Osteoblast (primary cell): ENCODE measurements around the gene MAGEF1. TPM values are rescaled to one million over a fixed set of nuclear protein-coding genes. Genes with fewer than 3 reads are reported as not detected.

Experiments used
- DNase-seq: peaks from one replicate; pipeline ENCODE4 v3.0.0; 2011; ENCODE audit warnings: low spot score, mixed read lengths; ENCODE audit not compliant: insufficient read length; ENCODE audit errors: missing footprints
- H2AFZ ChIP-seq: 2 replicates; pipeline ENCODE4 v1.6.0; 2011; ENCODE audit warnings: mild to moderate bottlenecking, low read length
- H3K27ac ChIP-seq: 2 replicates; pipeline ENCODE4 v1.5.1; 2011; ENCODE audit warnings: mild to moderate bottlenecking, low read depth, low read length, moderate library complexity
- H3K27me3 ChIP-seq: 2 replicates; pipeline ENCODE4 v1.6.0; 2012; ENCODE audit warnings: mild to moderate bottlenecking, control low read depth, inconsistent platforms, low read length, moderate library complexity; ENCODE audit not compliant: insufficient read depth
- H3K36me3 ChIP-seq: 2 replicates; pipeline ENCODE4 v1.5.1; 2011; ENCODE audit warnings: mild to moderate bottlenecking, low read length, control low read depth, moderate library complexity; ENCODE audit not compliant: insufficient read depth
- H3K4me1 ChIP-seq: 2 replicates; pipeline ENCODE4 v1.5.1; 2011; ENCODE audit warnings: mild to moderate bottlenecking, low read length, control low read depth, moderate library complexity; ENCODE audit not compliant: insufficient read depth
- H3K4me2 ChIP-seq: 2 replicates; pipeline ENCODE4 v1.6.0; 2011; ENCODE audit warnings: mild to moderate bottlenecking, low read length; ENCODE audit not compliant: insufficient read depth
- H3K4me3 ChIP-seq: fragments of 200-600 bp; sonication (generic); 3 replicates; pipeline ENCODE4 v1.5.1; 2012; ENCODE audit warnings: mild to moderate bottlenecking, low read length, inconsistent platforms; ENCODE audit not compliant: insufficient read depth
- H3K79me2 ChIP-seq: 2 replicates; pipeline ENCODE4 v1.6.0; 2012; ENCODE audit warnings: mild to moderate bottlenecking, low read length, control low read depth, inconsistent platforms; ENCODE audit not compliant: insufficient read depth
- H3K9me3 ChIP-seq: 2 replicates; pipeline ENCODE4 v1.5.1; 2011; ENCODE audit warnings: low read depth, low read length, control low read depth
- H4K20me1 ChIP-seq: 2 replicates; pipeline ENCODE4 v1.6.0; 2012; ENCODE audit warnings: mild to moderate bottlenecking, low read length, control low read depth; ENCODE audit not compliant: insufficient read depth
- total RNA-seq: library from RNA; depleted of rRNA; stranded (reverse); fragments of >200 nt; gene quantifications from 2 replicates; pipeline ENCODE4 v1.2.3, GENCODE V29; 2012
- TF ChIP-seq, protein P1 (sequence below): IDR thresholded peaks from 2 replicates; pipeline ENCODE4 v1.5.1; 2011; ENCODE audit warnings: mild to moderate bottlenecking, low read depth, low read length, moderate library complexity; ENCODE audit errors: extremely low read depth

Gene MAGEF1
- total RNA-seq, 1 donor, result 18.8 TPM

DNA sequence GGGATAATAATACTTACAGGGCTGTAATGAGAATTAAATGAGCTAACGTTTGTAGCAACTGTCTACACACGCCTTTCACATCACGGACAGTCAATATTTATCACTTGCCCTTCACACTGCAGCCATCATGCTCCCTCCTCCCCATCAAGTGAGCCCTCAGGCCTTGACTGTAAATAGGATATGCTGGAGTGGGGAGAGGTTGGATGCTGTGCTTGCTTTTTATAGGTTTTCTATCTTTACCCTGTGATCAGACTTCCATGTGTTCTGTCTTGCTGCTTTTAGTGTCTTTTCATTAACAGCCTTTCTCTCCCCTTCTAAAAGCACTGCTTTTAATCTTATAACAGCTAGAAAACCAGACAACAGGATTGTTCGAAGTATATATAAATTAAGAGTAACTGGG lies 12.8 kb upstream of the MAGEF1 start:
- H3K36me3 ChIP-seq, result no peaks in the 10 kb centered on the region
- H3K4me3 ChIP-seq, result no peak overlapping the region
- no peaks in the 10 kb centered on the region for H4K20me1 ChIP-seq
- H3K79me2 ChIP-seq, result no peaks in the 10 kb centered on the region
- no peaks in the 10 kb centered on the region for H3K9me3 ChIP-seq
- no peak for DNase-seq
- no peak overlapping the region for H3K4me2 ChIP-seq
- TF ChIP-seq, protein P1, sequence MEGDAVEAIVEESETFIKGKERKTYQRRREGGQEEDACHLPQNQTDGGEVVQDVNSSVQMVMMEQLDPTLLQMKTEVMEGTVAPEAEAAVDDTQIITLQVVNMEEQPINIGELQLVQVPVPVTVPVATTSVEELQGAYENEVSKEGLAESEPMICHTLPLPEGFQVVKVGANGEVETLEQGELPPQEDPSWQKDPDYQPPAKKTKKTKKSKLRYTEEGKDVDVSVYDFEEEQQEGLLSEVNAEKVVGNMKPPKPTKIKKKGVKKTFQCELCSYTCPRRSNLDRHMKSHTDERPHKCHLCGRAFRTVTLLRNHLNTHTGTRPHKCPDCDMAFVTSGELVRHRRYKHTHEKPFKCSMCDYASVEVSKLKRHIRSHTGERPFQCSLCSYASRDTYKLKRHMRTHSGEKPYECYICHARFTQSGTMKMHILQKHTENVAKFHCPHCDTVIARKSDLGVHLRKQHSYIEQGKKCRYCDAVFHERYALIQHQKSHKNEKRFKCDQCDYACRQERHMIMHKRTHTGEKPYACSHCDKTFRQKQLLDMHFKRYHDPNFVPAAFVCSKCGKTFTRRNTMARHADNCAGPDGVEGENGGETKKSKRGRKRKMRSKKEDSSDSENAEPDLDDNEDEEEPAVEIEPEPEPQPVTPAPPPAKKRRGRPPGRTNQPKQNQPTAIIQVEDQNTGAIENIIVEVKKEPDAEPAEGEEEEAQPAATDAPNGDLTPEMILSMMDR, result no peak
- H3K27me3 ChIP-seq, result no peaks in the 10 kb centered on the region
- no peak overlapping the region for H2AFZ ChIP-seq
- H3K4me1 ChIP-seq, result no peaks in the 10 kb centered on the region
- H3K27ac ChIP-seq, result no peak overlapping the region

DNA sequence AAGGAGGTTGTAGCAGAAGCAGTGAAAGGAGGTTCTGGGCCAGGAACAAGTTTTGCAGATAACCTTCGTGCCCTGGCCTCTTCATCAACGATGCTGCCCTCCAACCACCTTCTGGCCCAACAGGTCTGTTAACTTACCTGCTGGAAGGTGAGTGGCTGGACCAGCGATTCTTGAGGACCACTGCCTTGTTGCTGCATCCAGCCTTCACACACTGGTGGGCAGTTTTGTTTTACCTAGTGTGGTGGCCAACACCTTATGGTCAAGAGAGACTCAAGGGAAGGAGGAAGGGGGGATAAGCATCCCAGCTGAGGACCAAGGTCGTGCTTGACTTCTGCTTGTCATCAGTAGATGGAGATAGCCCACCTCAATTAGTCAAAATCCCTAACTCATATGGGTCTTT lies 7.8 kb upstream of the MAGEF1 start:
- peaks cover 18% of the 10 kb centered on the region for H3K4me1 ChIP-seq
- H3K36me3 ChIP-seq, result no peaks in the 10 kb centered on the region
- H4K20me1 ChIP-seq, result no peaks in the 10 kb centered on the region
- no peaks in the 10 kb centered on the region for H3K79me2 ChIP-seq
- H3K4me2 ChIP-seq, result no peak overlapping the region
- H3K27me3 ChIP-seq, result no peaks in the 10 kb centered on the region
- TF ChIP-seq, protein P1, result no peak
- H3K4me3 ChIP-seq, result no peak overlapping the region
- no peak for DNase-seq
- H2AFZ ChIP-seq, result no peak overlapping the region
- H3K9me3 ChIP-seq, result no peaks in the 10 kb centered on the region
- no peak overlapping the region for H3K27ac ChIP-seq

DNA sequence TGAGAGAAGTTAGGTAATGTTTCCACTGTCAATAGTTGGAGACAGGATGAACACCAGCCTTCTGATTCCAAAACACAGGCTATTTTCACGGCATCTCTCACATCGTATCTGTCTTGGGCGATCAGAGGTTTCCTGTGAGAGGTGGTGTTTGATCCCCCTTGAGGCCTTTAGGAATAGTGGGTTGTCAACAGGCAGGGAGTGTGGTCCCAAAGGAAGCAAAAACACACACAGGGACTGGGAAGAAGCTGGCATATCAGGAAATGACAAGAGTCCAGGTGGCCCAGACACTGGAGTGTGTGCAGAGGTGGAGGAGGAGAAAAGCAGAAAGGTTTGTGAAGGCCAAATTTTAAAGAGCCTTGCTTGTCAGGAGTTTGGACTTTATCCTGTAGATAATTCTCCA lies 6.6 kb upstream of the MAGEF1 start:
- Histone ChIP-seq H3K9me3 (no peaks in the 10 kb centered on the region), H3K27me3 (no peaks in the 10 kb centered on the region), H3K79me2 (no peaks in the 10 kb centered on the region), H3K27ac (no peak overlapping the region), H3K4me1 (peaks cover 18% of the 10 kb centered on the region), H3K36me3 (no peaks in the 10 kb centered on the region), H3K4me3 (no peak overlapping the region), H4K20me1 (no peaks in the 10 kb centered on the region), H3K4me2 (no peak overlapping the region), H2AFZ (no peak overlapping the region)
- no peak for DNase-seq
- TF ChIP-seq, protein P1, result no peak

DNA sequence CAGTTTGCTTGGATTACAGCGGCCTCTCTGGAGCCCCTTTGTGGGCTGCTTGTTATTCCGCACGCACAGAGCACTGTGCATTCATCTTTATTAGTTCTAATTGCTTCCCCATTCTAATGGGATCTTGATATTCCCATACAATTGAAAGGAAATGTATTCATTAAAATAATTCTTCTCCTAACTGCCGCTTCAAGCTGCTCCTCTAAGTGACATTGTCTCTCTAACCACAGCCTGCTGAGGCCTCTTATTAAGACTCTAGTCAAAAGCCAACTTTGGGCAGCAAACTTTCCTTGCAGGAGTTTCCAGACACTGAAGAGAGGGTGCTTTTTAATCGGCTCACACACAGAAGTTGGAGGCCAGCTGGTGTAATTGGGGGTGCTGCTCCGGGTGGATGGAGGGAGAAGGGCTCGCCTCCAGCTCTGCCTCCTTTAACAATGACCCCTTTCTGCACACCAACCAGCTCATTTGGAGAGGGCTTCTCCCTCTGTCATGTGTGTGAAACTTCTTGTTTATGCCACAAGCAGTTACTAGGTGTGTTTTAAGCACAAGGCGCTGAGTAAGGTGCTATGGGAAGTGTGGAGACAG lies 5.6 kb upstream of the MAGEF1 start:
- peak overlapping the region; percentile 14 for H2AFZ ChIP-seq
- DNase-seq, result no peak
- no peaks in the 10 kb centered on the region for H3K27me3 ChIP-seq
- TF ChIP-seq, protein P1, result no peak
- H3K27ac ChIP-seq, result no peak overlapping the region
- H3K79me2 ChIP-seq, result no peaks in the 10 kb centered on the region
- H3K4me1 ChIP-seq, result peaks cover 18% of the 10 kb centered on the region
- peak overlapping the region; percentile 59 for H3K4me2 ChIP-seq
- H3K9me3 ChIP-seq, result no peaks in the 10 kb centered on the region
- no peaks in the 10 kb centered on the region for H3K36me3 ChIP-seq
- H3K4me3 ChIP-seq, result no peak overlapping the region
- no peaks in the 10 kb centered on the region for H4K20me1 ChIP-seq
